Activated naive CD8-positive, alpha-beta T cell treated with anti-CD3 and anti-CD28 coated beads for 36 hours (primary cell): Measurements from ENCODE around the gene RIPOR2. TPM values are rescaled to one million over a fixed set of nuclear protein-coding genes. Genes with fewer than 3 reads are reported as not detected.
"Not testable (repeated sequence)": the region's sequence is repeated elsewhere in the genome, so short reads cannot be mapped to it uniquely, and the experiment has no call there.

Experiments
- DNase-seq: peaks from one replicate; pipeline ENCODE4 v3.0.0; 2021
- H3K27ac Mint-ChIP-seq: one replicate; pipeline ENCODE4 v1.8.0; 2022; ENCODE audit warnings: mild to moderate bottlenecking, moderate library complexity, mixed read lengths
- H3K27me3 Mint-ChIP-seq: one replicate; pipeline ENCODE4 v1.8.0; 2022; ENCODE audit warnings: mild to moderate bottlenecking, mixed read lengths
- H3K36me3 Mint-ChIP-seq: one replicate; pipeline ENCODE4 v1.8.0; 2021; ENCODE audit warnings: mild to moderate bottlenecking, mixed read lengths
- H3K4me1 Mint-ChIP-seq: one replicate; pipeline ENCODE4 v1.8.0; 2021; ENCODE audit warnings: mixed read lengths
- H3K4me3 Mint-ChIP-seq: one replicate; pipeline ENCODE4 v1.8.0; 2022; ENCODE audit warnings: mild to moderate bottlenecking, moderate library complexity, mixed read lengths
- H3K9me3 Mint-ChIP-seq: one replicate; pipeline ENCODE4 v1.8.0; 2022; ENCODE audit warnings: mixed read lengths
- total RNA-seq, 2 experiments: library from RNA; stranded (reverse); gene quantifications; one replicate each; pipeline ENCODE4 v1.2.3, GENCODE V29; 2021

The RIPOR2 gene
- total RNA-seq, 2 experiments from 2014 or later = 75.2 to 80.0 TPM

- peaks cover 82% of the 10 kb centered on the region for H3K4me1 Mint-ChIP-seq
- no peaks in the 10 kb centered on the region for H3K27me3 Mint-ChIP-seq
- peaks cover 1% of the 10 kb centered on the region for H3K36me3 Mint-ChIP-seq
- DNase-seq = peak; percentile 56
- peak overlapping the region; percentile 90 for H3K27ac Mint-ChIP-seq
- peak overlapping the region; percentile 95 for H3K4me3 Mint-ChIP-seq
- H3K9me3 Mint-ChIP-seq = no peaks in the 10 kb centered on the region
Observed at GRCh38 chr6:24936641-24937317, 1.0 kb upstream of the RIPOR2 start.

- DNase-seq = no peak
- H3K36me3 Mint-ChIP-seq = peaks cover 17% of the 10 kb centered on the region
- peak overlapping the region; percentile 95 for H3K4me3 Mint-ChIP-seq
- H3K27ac Mint-ChIP-seq = peak overlapping the region; percentile 90
- H3K9me3 Mint-ChIP-seq = no peaks in the 10 kb centered on the region
- peaks cover 83% of the 10 kb centered on the region for H3K4me1 Mint-ChIP-seq
- no peaks in the 10 kb centered on the region for H3K27me3 Mint-ChIP-seq
Observed at GRCh38 chr6:24933868-24934401, 1.8 kb downstream of the RIPOR2 start.

DNA sequence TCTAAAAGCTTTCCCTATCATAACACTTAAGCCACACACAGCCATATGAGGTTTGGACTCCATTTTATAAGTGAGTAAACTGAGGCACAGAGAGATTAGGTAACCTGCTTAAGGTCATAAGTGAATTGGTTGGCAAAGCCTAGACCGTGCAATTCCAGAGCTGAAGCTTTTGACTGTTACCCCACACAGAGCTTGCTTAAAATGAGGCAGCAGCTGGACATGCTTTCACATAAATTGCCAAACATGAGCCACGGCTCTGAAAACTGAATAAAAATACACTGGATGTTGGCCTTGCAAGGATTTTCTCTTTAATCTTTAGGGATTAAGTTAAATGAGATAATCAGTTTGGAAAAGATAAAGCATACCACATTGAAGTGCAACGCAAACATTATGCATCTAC, 2.5 kb downstream of the RIPOR2 start:
- Mint-ChIP-seq H3K27me3 (no peaks in the 10 kb centered on the region), H3K27ac (peak overlapping the region; percentile 90), H3K36me3 (peaks cover 19% of the 10 kb centered on the region), H3K9me3 (no peaks in the 10 kb centered on the region), H3K4me1 (peaks cover 79% of the 10 kb centered on the region), H3K4me3 (peak overlapping the region; percentile 95)
- no peak for DNase-seq

DNA sequence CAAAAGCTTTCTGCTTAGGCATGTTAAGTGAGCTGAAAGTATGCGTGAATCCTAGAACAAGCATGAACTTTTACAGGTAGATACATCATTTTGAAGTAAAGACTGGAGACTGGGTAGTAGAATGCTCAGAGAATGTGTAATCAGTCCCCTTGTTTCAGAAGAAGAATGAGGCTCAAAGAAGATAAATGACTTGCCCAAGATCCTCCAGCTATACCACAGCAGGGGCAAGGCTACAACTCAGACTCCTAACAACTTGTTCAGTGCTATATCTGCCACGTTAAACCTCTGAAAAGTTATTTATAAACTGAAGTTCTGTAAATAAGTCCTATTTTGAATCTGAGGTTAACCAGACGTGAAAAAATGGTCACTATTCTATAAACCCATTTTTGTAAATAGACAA, 2.9 kb downstream of the RIPOR2 start:
- H3K27ac Mint-ChIP-seq = peak overlapping the region; percentile 90
- DNase-seq = no peak

GRCh38 chr6:24931718-24932691, 3.8 kb downstream of the RIPOR2 start:
- Mint-ChIP-seq H3K4me3 (peak overlapping the region; percentile 95), H3K4me1 (peaks cover 74% of the 10 kb centered on the region), H3K27me3 (peaks cover 7% of the 10 kb centered on the region), H3K27ac (peak overlapping the region; percentile 90), H3K36me3 (peaks cover 25% of the 10 kb centered on the region), H3K9me3 (peaks cover 7% of the 10 kb centered on the region)
- no peak for DNase-seq

More for the DNA sequence above, 2.9 kb downstream of the RIPOR2 start:
- Mint-ChIP-seq H3K4me1 (peaks cover 75% of the 10 kb centered on the region), H3K27me3 (no peaks in the 10 kb centered on the region), H3K9me3 (no peaks in the 10 kb centered on the region), H3K36me3 (peaks cover 17% of the 10 kb centered on the region), H3K4me3 (peak overlapping the region; percentile 95)

DNA sequence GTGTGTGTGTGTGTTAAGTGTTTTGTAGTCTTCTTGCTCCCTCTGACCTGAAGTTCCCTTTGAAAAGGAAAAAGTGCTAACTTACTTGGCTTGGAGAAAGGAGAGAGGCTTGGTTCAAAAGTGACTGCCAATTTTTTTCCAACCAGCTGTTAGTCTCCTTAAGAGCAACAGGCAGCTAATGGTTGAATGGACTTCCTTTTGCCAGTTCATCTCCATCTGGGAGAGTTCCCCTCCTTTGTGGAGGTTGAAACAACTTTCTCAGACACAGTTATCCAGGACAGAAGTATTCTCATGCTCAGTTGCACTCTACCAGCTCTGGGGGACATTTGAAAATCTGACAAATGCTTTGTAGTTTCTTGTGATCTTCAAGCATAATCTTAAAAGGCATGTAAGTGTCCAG, 4.5 kb downstream of the RIPOR2 start:
- Mint-ChIP-seq H3K4me3 (peak overlapping the region; percentile 95), H3K9me3 (peaks cover 9% of the 10 kb centered on the region), H3K36me3 (peaks cover 30% of the 10 kb centered on the region), H3K27ac (peak overlapping the region; percentile 90), H3K4me1 (peaks cover 72% of the 10 kb centered on the region), H3K27me3 (peaks cover 7% of the 10 kb centered on the region)
- DNase-seq = no peak

GRCh38 chr6:24930431-24930871, 5.3 kb downstream of the RIPOR2 start:
- Mint-ChIP-seq H3K27me3 (peaks cover 7% of the 10 kb centered on the region), H3K4me1 (peaks cover 69% of the 10 kb centered on the region), H3K9me3 (peaks cover 9% of the 10 kb centered on the region), H3K4me3 (peak overlapping the region; percentile 95), H3K27ac (peak overlapping the region; percentile 90), H3K36me3 (peaks cover 33% of the 10 kb centered on the region)
- DNase-seq = no peak

- Mint-ChIP-seq H3K27ac (peak overlapping the region; percentile 90), H3K36me3 (peaks cover 35% of the 10 kb centered on the region), H3K4me1 (peaks cover 74% of the 10 kb centered on the region), H3K27me3 (peaks cover 7% of the 10 kb centered on the region), H3K9me3 (peaks cover 9% of the 10 kb centered on the region), H3K4me3 (peak overlapping the region; percentile 95)
- DNase-seq = peak; percentile 57
Observed at GRCh38 chr6:24929242-24929641, 6.5 kb downstream of the RIPOR2 start.

DNA sequence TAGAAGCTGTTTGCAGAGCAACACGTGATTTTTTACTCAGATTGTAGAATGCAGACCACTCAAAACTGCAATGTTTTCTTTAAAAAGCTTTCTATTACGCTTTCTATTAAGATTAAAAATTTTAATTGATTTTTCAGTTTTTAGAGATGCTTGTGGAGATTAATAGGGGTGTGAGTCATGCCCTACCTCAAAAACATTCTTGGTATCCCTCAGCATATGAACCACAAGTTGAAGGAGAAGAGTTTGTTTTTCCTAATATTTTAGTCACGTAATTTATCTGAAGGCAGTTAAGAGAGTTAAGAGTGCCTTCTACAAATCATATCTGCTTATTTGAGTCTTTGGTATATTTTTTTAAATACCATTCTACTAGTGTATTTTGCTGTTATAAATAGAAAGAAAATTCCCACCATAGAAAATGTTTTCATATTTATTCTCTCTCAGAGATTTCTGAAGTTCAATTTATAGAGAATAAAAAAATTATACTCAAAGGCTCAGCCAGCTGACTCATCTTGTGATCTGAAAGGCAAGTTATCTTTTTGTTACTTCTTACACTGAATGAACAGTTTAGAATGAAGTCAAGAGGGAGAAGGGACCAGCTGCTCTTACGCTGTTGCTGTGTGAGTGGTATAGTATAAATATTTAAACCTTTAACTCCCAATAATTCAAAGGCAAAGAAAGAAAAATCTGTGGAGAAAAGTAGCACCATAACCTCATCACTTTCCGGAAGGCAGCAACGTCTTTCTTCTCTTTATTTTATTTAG, 7.6 kb downstream of the RIPOR2 start:
- Mint-ChIP-seq H3K36me3 (peaks cover 35% of the 10 kb centered on the region), H3K4me3 (peak overlapping the region; percentile 95), H3K4me1 (peaks cover 76% of the 10 kb centered on the region), H3K9me3 (peaks cover 9% of the 10 kb centered on the region), H3K27me3 (peaks cover 7% of the 10 kb centered on the region), H3K27ac (peak overlapping the region; percentile 90)
- DNase-seq = no peak

GRCh38 chr6:24927277-24927955, 8.3 kb downstream of the RIPOR2 start:
- H3K4me1 Mint-ChIP-seq = peaks cover 74% of the 10 kb centered on the region
- peaks cover 9% of the 10 kb centered on the region for H3K9me3 Mint-ChIP-seq
- peak overlapping the region; percentile 90 for H3K27ac Mint-ChIP-seq
- no peak for DNase-seq
- peaks cover 7% of the 10 kb centered on the region for H3K27me3 Mint-ChIP-seq
- H3K4me3 Mint-ChIP-seq = peak overlapping the region; percentile 95
- peaks cover 37% of the 10 kb centered on the region for H3K36me3 Mint-ChIP-seq

GRCh38 chr6:24926647-24927046, 9.1 kb downstream of the RIPOR2 start:
- H3K27ac Mint-ChIP-seq = peak overlapping the region; percentile 93
- peak overlapping the region; percentile 73 for H3K4me3 Mint-ChIP-seq
- H3K9me3 Mint-ChIP-seq, H3K27me3 Mint-ChIP-seq, DNase-seq: not testable (repeated sequence)
- peaks cover 37% of the 10 kb centered on the region for H3K36me3 Mint-ChIP-seq
- peaks cover 72% of the 10 kb centered on the region for H3K4me1 Mint-ChIP-seq

GRCh38 chr6:24926192-24926591, 9.6 kb downstream of the RIPOR2 start:
- no peak for DNase-seq
- Mint-ChIP-seq H3K27ac (peak overlapping the region; percentile 93), H3K4me3 (peak overlapping the region; percentile 73), H3K36me3 (peaks cover 35% of the 10 kb centered on the region), H3K9me3 (peaks cover 9% of the 10 kb centered on the region), H3K27me3 (peaks cover 7% of the 10 kb centered on the region), H3K4me1 (peaks cover 72% of the 10 kb centered on the region)

DNA sequence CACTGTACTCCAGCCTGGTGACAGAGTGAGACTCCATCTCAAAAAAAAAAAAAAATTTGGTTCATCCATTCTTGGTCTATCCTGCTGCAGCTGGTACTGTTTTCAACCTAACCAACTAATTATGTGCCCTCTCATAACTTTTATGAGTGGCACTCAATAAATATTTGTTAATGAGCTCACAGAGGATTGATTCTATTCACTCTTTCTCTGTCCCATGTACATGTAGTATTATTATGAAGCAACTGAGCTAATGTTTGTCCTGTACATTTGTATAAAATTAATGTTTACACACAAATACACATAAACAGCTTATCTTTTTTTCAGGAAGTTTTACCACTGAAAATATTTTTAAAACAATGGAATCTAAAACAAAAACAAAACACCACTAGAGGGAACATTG, 10.1 kb downstream of the RIPOR2 start:
- peak overlapping the region; percentile 65 for H3K4me3 Mint-ChIP-seq
- H3K36me3 Mint-ChIP-seq = peaks cover 38% of the 10 kb centered on the region
- H3K9me3 Mint-ChIP-seq = peaks cover 9% of the 10 kb centered on the region
- H3K4me1 Mint-ChIP-seq = peaks cover 73% of the 10 kb centered on the region
- peaks cover 7% of the 10 kb centered on the region for H3K27me3 Mint-ChIP-seq
- H3K27ac Mint-ChIP-seq = peak overlapping the region; percentile 93
- DNase-seq = no peak
